BLaER1 treated with 17β-estradiol and CSF1 and Interleukin-3, amounts not matched to agents 10 nM and 100 nM (cell line): Measurements from ENCODE around the gene SPDEF.

Experiments
- H3K27ac ChIP-seq, 11 experiments: shearing (Covaris generic); formaldehyde crosslinking; 2 replicates each; pipeline ENCODE4 v1.8.1; 2022
- H3K27me3 ChIP-seq, 11 experiments: shearing (Covaris generic); formaldehyde crosslinking; 2 replicates each; pipeline ENCODE4 v1.8.1; 2022
- H3K36me3 ChIP-seq, 11 experiments: shearing (Covaris generic); formaldehyde crosslinking; 2 replicates each; pipeline ENCODE4 v1.8.1; 2022
- H3K4me1 ChIP-seq, 10 experiments: shearing (Covaris generic); formaldehyde crosslinking; 2 replicates each; pipeline ENCODE4 v1.8.1; 2022
- H3K4me2 ChIP-seq, 11 experiments: shearing (Covaris generic); formaldehyde crosslinking; 2 replicates each; pipeline ENCODE4 v1.8.1; 2022
- H3K4me3 ChIP-seq, 10 experiments: shearing (Covaris generic); formaldehyde crosslinking; 2 replicates each; pipeline ENCODE4 v1.8.1; 2022
- H3K9ac ChIP-seq, 11 experiments: shearing (Covaris generic); formaldehyde crosslinking; 2 replicates each; pipeline ENCODE4 v1.8.1; 2022
- H3K9me3 ChIP-seq, 11 experiments: shearing (Covaris generic); formaldehyde crosslinking; replicated peaks in 1 of 11; 2 replicates each; pipeline ENCODE4 v1.8.1; 2022
- H4K20me1 ChIP-seq, 11 experiments: shearing (Covaris generic); formaldehyde crosslinking; 2 replicates each; pipeline ENCODE4 v1.8.1; 2022
- Cebpa-rat ChIP-seq, 11 experiments: shearing (Covaris generic); IDR thresholded peaks; 2 replicates each; pipeline ENCODE4 v1.8.1; 2022

Gene SPDEF

GRCh38 chr6:34586327-34587040 is 30.4 kb upstream of the SPDEF start:
- H4K20me1 ChIP-seq = peaks cover 17 to 85% (median 70%) of the 10 kb centered on the region in 11 experiments
- peaks cover under 1 to 19% (median 9%) of the 10 kb centered on the region in 10 experiments; a peak in 19 of 20 replicates for H3K4me1 ChIP-seq
- no peak overlapping the region for H3K4me3 ChIP-seq
- H3K27ac ChIP-seq = no peak overlapping the region
- no peak overlapping the region for H3K9ac ChIP-seq
- H3K4me2 ChIP-seq = no peak overlapping the region
- H3K9me3 ChIP-seq = no peaks in the 10 kb centered on the region
- no peak for TF ChIP-seq Cebpa-rat (IDR thresholded peaks at IDR 0.05)
- peaks cover 32 to 92% (median 62%) of the 10 kb centered on the region in 11 experiments for H3K36me3 ChIP-seq
- H3K27me3 ChIP-seq = no peaks in the 10 kb centered on the region

GRCh38 chr6:34585512-34586061 is 29.5 kb upstream of the SPDEF start:
- TF ChIP-seq Cebpa-rat (IDR thresholded peaks at IDR 0.05) = no peak
- no peak overlapping the region for H3K27ac ChIP-seq

GRCh38 chr6:34585108-34585507 is 29.0 kb upstream of the SPDEF start:
- Histone ChIP-seq H3K36me3 (peaks cover 32 to 85% (median 50%) of the 10 kb centered on the region in 11 experiments), H3K27ac (no peak overlapping the region), H3K4me1 (peaks cover 0 to 13% (median 3%) of the 10 kb centered on the region in 10 experiments; a peak in 6 of 20 replicates), H3K4me2 (no peak overlapping the region), H3K9ac (no peak overlapping the region), H3K27me3 (no peaks in the 10 kb centered on the region), H3K9me3 (no peaks in the 10 kb centered on the region), H4K20me1 (peaks cover 5 to 83% (median 56%) of the 10 kb centered on the region in 11 experiments; a peak in 20 of 22 replicates), H3K4me3 (no peak overlapping the region)
- no peak for TF ChIP-seq Cebpa-rat (IDR thresholded peaks at IDR 0.05)

More at GRCh38 chr6:34585512-34586061, 29.5 kb upstream of the SPDEF start:
- Histone ChIP-seq H3K27me3 (no peaks in the 10 kb centered on the region), H3K36me3 (peaks cover 32 to 85% (median 55%) of the 10 kb centered on the region in 11 experiments), H3K4me1 (peaks cover 0 to 13% (median 3%) of the 10 kb centered on the region in 10 experiments; a peak in 6 of 20 replicates), H3K4me2 (no peak overlapping the region), H3K4me3 (no peak overlapping the region), H4K20me1 (peaks cover 8 to 83% (median 61%) of the 10 kb centered on the region in 11 experiments; a peak in 20 of 22 replicates), H3K9ac (no peak overlapping the region), H3K9me3 (no peaks in the 10 kb centered on the region)

GRCh38 chr6:34584694-34585093 is 28.6 kb upstream of the SPDEF start:
- H3K27ac ChIP-seq = no peak overlapping the region
- no peaks in the 10 kb centered on the region for H3K27me3 ChIP-seq
- no peak for TF ChIP-seq Cebpa-rat (IDR thresholded peaks at IDR 0.05)
- peaks cover 0 to 13% (median 3%) of the 10 kb centered on the region in 10 experiments; a peak in 6 of 20 replicates for H3K4me1 ChIP-seq
- peaks cover 30 to 81% (median 46%) of the 10 kb centered on the region in 11 experiments for H3K36me3 ChIP-seq
- H3K4me2 ChIP-seq = no peak overlapping the region
- no peak overlapping the region for H3K4me3 ChIP-seq
- H4K20me1 ChIP-seq = peaks cover 5 to 83% (median 52%) of the 10 kb centered on the region in 11 experiments; a peak in 20 of 22 replicates
- no peaks in the 10 kb centered on the region for H3K9me3 ChIP-seq
- H3K9ac ChIP-seq = no peak overlapping the region

GRCh38 chr6:34583861-34584604 is 27.9 kb upstream of the SPDEF start:
- no peak overlapping the region for H3K4me2 ChIP-seq
- H3K36me3 ChIP-seq = peaks cover 23 to 75% (median 39%) of the 10 kb centered on the region in 11 experiments
- no peak overlapping the region for H3K27ac ChIP-seq

GRCh38 chr6:34583461-34583860 is 27.3 kb upstream of the SPDEF start:
- H3K4me3 ChIP-seq = no peak overlapping the region

More at GRCh38 chr6:34583861-34584604, 27.9 kb upstream of the SPDEF start:
- Histone ChIP-seq H3K27me3 (no peaks in the 10 kb centered on the region), H3K4me3 (no peak overlapping the region), H3K9ac (no peak overlapping the region), H3K9me3 (no peaks in the 10 kb centered on the region), H3K4me1 (peaks cover 0 to 13% (median 3%) of the 10 kb centered on the region in 10 experiments; a peak in 6 of 20 replicates), H4K20me1 (peaks cover 2 to 76% (median 45%) of the 10 kb centered on the region in 11 experiments; a peak in 20 of 22 replicates)
- no peak for TF ChIP-seq Cebpa-rat (IDR thresholded peaks at IDR 0.05)

GRCh38 chr6:34581561-34581920 is 25.4 kb upstream of the SPDEF start:
- H3K4me1 ChIP-seq = peaks cover 0 to 29% (median 15%) of the 10 kb centered on the region in 10 experiments; a peak in 15 of 20 replicates
- no peak overlapping the region for H3K9ac ChIP-seq
- H3K36me3 ChIP-seq = peaks cover 0 to 50% (median 15%) of the 10 kb centered on the region in 11 experiments; a peak in 15 of 22 replicates
- no peak overlapping the region for H3K4me2 ChIP-seq
- no peak overlapping the region for H3K27ac ChIP-seq
- no peaks in the 10 kb centered on the region for H3K9me3 ChIP-seq
- no peak overlapping the region for H3K4me3 ChIP-seq
- peaks cover 0 to 57% (median 22%) of the 10 kb centered on the region in 11 experiments; a peak in 17 of 22 replicates for H4K20me1 ChIP-seq
- H3K27me3 ChIP-seq = no peaks in the 10 kb centered on the region
- TF ChIP-seq Cebpa-rat (IDR thresholded peaks at IDR 0.05) = no peak

More at GRCh38 chr6:34583461-34583860, 27.3 kb upstream of the SPDEF start:
- Histone ChIP-seq H3K27me3 (no peaks in the 10 kb centered on the region), H3K36me3 (peaks cover 17 to 69% (median 34%) of the 10 kb centered on the region in 11 experiments), H3K9me3 (no peaks in the 10 kb centered on the region), H3K4me2 (no peak overlapping the region), H3K4me1 (peaks cover 0 to 13% (median 0%) of the 10 kb centered on the region in 10 experiments; a peak in 5 of 20 replicates), H3K27ac (no peak overlapping the region), H3K9ac (no peak overlapping the region), H4K20me1 (peaks cover 0 to 71% (median 40%) of the 10 kb centered on the region in 11 experiments; a peak in 18 of 22 replicates)
- no peak for TF ChIP-seq Cebpa-rat (IDR thresholded peaks at IDR 0.05)

- no peak for TF ChIP-seq Cebpa-rat (IDR thresholded peaks at IDR 0.05)
- Histone ChIP-seq H3K27me3 (no peaks in the 10 kb centered on the region), H3K4me3 (no peak overlapping the region), H3K27ac (no peak overlapping the region), H3K9me3 (no peaks in the 10 kb centered on the region), H3K36me3 (peaks cover 0 to 44% (median 12%) of the 10 kb centered on the region in 11 experiments; a peak in 10 of 22 replicates), H3K9ac (no peak overlapping the region), H4K20me1 (peaks cover 0 to 50% (median 17%) of the 10 kb centered on the region in 11 experiments; a peak in 14 of 22 replicates), H3K4me1 (peaks cover 0 to 32% (median 18%) of the 10 kb centered on the region in 10 experiments; a peak in 15 of 20 replicates), H3K4me2 (no peak overlapping the region)
Measured at GRCh38 chr6:34580707-34581560, 24.8 kb upstream of the SPDEF start.
